Measurements from ENCODE around the gene PFAS. TPM values are rescaled to one million over a fixed set of nuclear protein-coding genes. Genes with fewer than 3 reads are reported as not detected.

Gene PFAS
- total and polyA plus RNA-seq, 7 donors = 1.4 to 22.2 (median 4.9) TPM

DNA sequence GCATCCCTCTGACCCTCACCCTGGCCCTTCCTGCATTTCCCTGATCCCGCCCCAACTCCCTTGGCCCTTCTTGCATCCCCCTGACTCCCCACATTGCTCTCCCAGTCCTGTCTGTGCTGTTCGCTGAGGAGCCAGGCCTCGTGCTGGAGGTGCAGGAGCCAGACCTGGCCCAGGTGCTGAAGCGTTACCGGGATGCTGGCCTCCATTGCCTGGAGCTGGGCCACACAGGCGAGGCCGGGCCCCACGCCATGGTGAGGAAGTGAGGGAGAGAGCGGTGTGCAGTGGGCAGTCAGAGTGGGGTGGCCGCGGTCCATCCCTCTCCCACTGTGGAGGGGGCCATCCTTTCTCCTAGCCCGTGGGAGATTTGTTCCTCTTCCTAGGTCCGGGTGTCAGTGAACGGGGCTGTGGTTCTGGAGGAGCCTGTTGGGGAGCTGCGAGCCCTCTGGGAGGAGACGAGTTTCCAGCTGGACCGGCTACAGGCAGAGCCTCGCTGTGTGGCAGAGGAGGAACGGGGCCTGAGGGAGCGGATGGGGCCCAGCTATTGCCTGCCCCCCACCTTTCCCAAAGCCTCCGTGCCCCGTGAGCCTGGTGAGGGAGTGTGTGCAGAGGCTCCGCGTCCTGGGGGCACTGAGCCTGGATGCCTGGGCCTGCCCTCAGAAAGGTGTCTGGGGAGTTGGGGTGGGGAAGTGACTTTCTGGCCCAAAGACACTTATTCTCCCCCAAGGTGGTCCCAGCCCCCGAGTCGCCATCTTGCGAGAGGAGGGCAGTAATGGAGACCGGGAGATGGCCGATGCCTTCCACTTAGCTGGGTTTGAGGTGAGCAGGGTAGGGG lies 17.8 kb downstream of the PFAS start:
- TF ChIP-seq EP300 (IDR thresholded peaks at IDR 0.05) = no peak
- TF ChIP-seq, protein P1, sequence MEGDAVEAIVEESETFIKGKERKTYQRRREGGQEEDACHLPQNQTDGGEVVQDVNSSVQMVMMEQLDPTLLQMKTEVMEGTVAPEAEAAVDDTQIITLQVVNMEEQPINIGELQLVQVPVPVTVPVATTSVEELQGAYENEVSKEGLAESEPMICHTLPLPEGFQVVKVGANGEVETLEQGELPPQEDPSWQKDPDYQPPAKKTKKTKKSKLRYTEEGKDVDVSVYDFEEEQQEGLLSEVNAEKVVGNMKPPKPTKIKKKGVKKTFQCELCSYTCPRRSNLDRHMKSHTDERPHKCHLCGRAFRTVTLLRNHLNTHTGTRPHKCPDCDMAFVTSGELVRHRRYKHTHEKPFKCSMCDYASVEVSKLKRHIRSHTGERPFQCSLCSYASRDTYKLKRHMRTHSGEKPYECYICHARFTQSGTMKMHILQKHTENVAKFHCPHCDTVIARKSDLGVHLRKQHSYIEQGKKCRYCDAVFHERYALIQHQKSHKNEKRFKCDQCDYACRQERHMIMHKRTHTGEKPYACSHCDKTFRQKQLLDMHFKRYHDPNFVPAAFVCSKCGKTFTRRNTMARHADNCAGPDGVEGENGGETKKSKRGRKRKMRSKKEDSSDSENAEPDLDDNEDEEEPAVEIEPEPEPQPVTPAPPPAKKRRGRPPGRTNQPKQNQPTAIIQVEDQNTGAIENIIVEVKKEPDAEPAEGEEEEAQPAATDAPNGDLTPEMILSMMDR (IDR thresholded peaks at IDR 0.05) = no peak
- no peak for TF ChIP-seq POLR2AphosphoS5 (IDR thresholded peaks at IDR 0.05)
- TF ChIP-seq POLR2A (IDR thresholded peaks at IDR 0.05) = no peak
- Histone ChIP-seq H3K4me1 (no peaks in the 10 kb centered on the region), H3K27ac (no peak overlapping the region), H3K9me3 (no peaks in the 10 kb centered on the region), H3K27me3 (no peaks in the 10 kb centered on the region), H3K36me3 (peaks cover 0 to 77% (median 32%) of the 10 kb centered on the region in 4 donors), H3K4me3 (no peak overlapping the region)
- DNase-seq = no peak
- intact Hi-C loops (cut with DNase I) = no loop called here
- WGBS, 2 donors = 94 to 96% methylated on average over 29 of the region's 29 CpGs

- intact Hi-C loops (cut with DNase I) = no loop called here
- no peak overlapping the region for H3K4me3 ChIP-seq
- no peaks in the 10 kb centered on the region for H3K4me1 ChIP-seq
- no peak for TF ChIP-seq POLR2AphosphoS5 (IDR thresholded peaks at IDR 0.05)
- TF ChIP-seq POLR2A (IDR thresholded peaks at IDR 0.05) = no peak
- TF ChIP-seq, protein P1 (IDR thresholded peaks at IDR 0.05) = no peak
- TF ChIP-seq EP300 (IDR thresholded peaks at IDR 0.05) = no peak
- peaks cover 0 to 69% (median 32%) of the 10 kb centered on the region in 4 donors for H3K36me3 ChIP-seq
- H3K27me3 ChIP-seq = no peaks in the 10 kb centered on the region
- no peak for DNase-seq
- H3K27ac ChIP-seq = no peak overlapping the region
- H3K9me3 ChIP-seq = no peaks in the 10 kb centered on the region
- 90 to 94% methylated on average over 13 of the region's 13 CpGs for WGBS, 2 donors
Observed at GRCh38 chr17:8267480-8268147, 18.5 kb downstream of the PFAS start.

- Histone ChIP-seq H3K4me3 (no peak overlapping the region), H3K27ac (no peak overlapping the region), H3K27me3 (no peaks in the 10 kb centered on the region), H3K4me1 (no peaks in the 10 kb centered on the region), H3K9me3 (no peaks in the 10 kb centered on the region), H3K36me3 (peaks cover 0 to 58% (median 25%) of the 10 kb centered on the region in 4 donors)
- intact Hi-C loops (cut with DNase I) = no loop called here
- 92 to 93% methylated on average over 29 of the region's 29 CpGs for WGBS, 2 donors
- no peak for DNase-seq
- TF ChIP-seq POLR2AphosphoS5 (IDR thresholded peaks at IDR 0.05) = no peak
- TF ChIP-seq, protein P1 (IDR thresholded peaks at IDR 0.05) = no peak
Observed at GRCh38 chr17:8268550-8269298, 19.6 kb downstream of the PFAS start.

DNA sequence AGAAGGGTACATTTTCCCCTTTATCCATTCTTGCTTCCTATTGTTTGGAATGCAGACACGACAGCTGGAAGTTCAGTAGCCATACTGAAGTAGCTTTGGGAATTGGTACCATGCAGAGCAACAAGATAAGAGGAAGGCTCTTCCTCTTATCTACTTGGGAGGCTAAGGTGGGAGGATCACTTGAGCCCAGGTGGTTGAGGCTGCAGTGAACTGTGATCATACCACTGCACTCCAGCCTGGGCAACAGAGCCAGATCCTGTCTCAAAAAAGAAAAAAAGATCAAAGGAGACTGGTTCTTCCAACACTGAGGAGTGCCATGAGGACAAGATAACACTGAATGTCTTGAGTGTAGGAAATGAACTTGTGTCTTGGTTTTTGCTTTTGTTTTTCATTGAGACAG lies 23.3 kb downstream of the PFAS start:
- intact Hi-C loops (cut with DNase I) = no loop called here

More for the DNA sequence above, 23.3 kb downstream of the PFAS start:
- Histone ChIP-seq H3K27ac (no peak overlapping the region), H3K9me3 (no peaks in the 10 kb centered on the region), H3K4me1 (no peaks in the 10 kb centered on the region), H3K4me3 (no peak overlapping the region), H3K27me3 (no peaks in the 10 kb centered on the region), H3K36me3 (peaks cover 0 to 21% (median 4%) of the 10 kb centered on the region in 4 donors)
- 95 to 98% methylated on average over 1 of the region's 1 CpG for WGBS, 2 donors
- no peak for DNase-seq
- TF ChIP-seq, protein P1 (IDR thresholded peaks at IDR 0.05) = no peak
- no peak for TF ChIP-seq POLR2AphosphoS5 (IDR thresholded peaks at IDR 0.05)
- TF ChIP-seq POLR2A (IDR thresholded peaks at IDR 0.05) = no peak
- no peak for TF ChIP-seq EP300 (IDR thresholded peaks at IDR 0.05)
